CD4-positive, alpha-beta T cell (primary cell): ENCODE results near the gene CTDSP2. TPM values are rescaled to one million over a fixed set of nuclear protein-coding genes. Genes with fewer than 3 reads are reported as not detected.

Source experiments
- ATAC-seq: fragments of 200-7000 bp; cut with Tn5 transposase; one replicate; pipeline ENCODE4 v1.10.0; 2022; ENCODE audit warnings: mild to moderate bottlenecking; ENCODE audit not compliant: poor library complexity
- CTCF ChIA-PET: fragments of 350-600 bp; sonication (Branson Sonifier 250); formaldehyde crosslinking; loops from one replicate; lab custom pipeline; 2021; ENCODE audit warnings: antibody characterized with exemption, inconsistent platforms; lab: Charles Lee
- POLR2A ChIA-PET: fragments of 350-600 bp; sonication (Branson Sonifier 250); formaldehyde crosslinking; loops from one replicate; lab custom pipeline; 2021; ENCODE audit warnings: antibody characterized with exemption, inconsistent platforms; lab: Charles Lee
- DNase-seq, 14 experiments: peaks; one replicate each; pipeline ENCODE4 v3.0.0-alpha.2; 2013 to 2020; ENCODE audit warnings: mixed read lengths in 2 of 14
- H3K27ac ChIP-seq, 2 donors: one replicate each; pipeline versions ENCODE4 v1.5.1 to v1.7.0; 2013; ENCODE audit warnings: low read length in 2 of 2, low read depth in 1 of 2, mild to moderate bottlenecking in 1 of 2
- H3K27me3 ChIP-seq, 2 experiments: 1 replicate in 1 of 2; 2 replicates in 1 of 2; pipeline versions ENCODE4 v1.6.1 to v1.7.0; 2013; ENCODE audit warnings: low read length in 2 of 2, control low read depth in 1 of 2, mild to moderate bottlenecking in 1 of 2, moderate library complexity in 1 of 2; ENCODE audit not compliant: insufficient read depth in 2 of 2, control insufficient read depth in 1 of 2
- H3K36me3 ChIP-seq: one replicate; pipeline ENCODE4 v1.6.1; 2013; ENCODE audit warnings: low read length, control low read depth; ENCODE audit not compliant: insufficient read depth
- H3K4me1 ChIP-seq: one replicate; pipeline ENCODE4 v1.6.1; 2013; ENCODE audit warnings: low read length, control low read depth; ENCODE audit not compliant: insufficient read depth
- H3K4me3 ChIP-seq: one replicate; pipeline ENCODE4 v1.5.1; 2013; ENCODE audit warnings: mild to moderate bottlenecking, low read length, moderate library complexity
- H3K9me3 ChIP-seq, 2 experiments: 1 replicate in 1 of 2; 2 replicates in 1 of 2; pipeline versions ENCODE4 v1.6.1 to v1.7.0; 2013; ENCODE audit warnings: low read length in 2 of 2, mild to moderate bottlenecking in 2 of 2, control low read depth in 1 of 2, moderate library complexity in 1 of 2; ENCODE audit not compliant: control insufficient read depth in 1 of 2, insufficient read depth in 1 of 2
- H3K27ac Mint-ChIP-seq: one replicate; pipeline ENCODE4 v1.8.0; 2020; ENCODE audit warnings: mixed read lengths
- H3K27me3 Mint-ChIP-seq: one replicate; pipeline ENCODE4 v1.8.0; 2021; ENCODE audit warnings: mixed read lengths
- H3K36me3 Mint-ChIP-seq: one replicate; pipeline ENCODE4 v1.8.0; 2021; ENCODE audit warnings: low read depth, mixed read lengths
- H3K4me1 Mint-ChIP-seq: one replicate; pipeline ENCODE4 v1.8.0; 2021; ENCODE audit warnings: low read depth, mixed read lengths
- H3K4me3 Mint-ChIP-seq: one replicate; pipeline ENCODE4 v1.8.0; 2020; ENCODE audit warnings: mild to moderate bottlenecking, mixed read lengths
- H3K9me3 Mint-ChIP-seq: one replicate; pipeline ENCODE4 v1.8.0; 2020; ENCODE audit warnings: mixed read lengths
- CTCF ChIP-seq: fragments of 200-600 bp; IDR thresholded peaks from one replicate; pipeline ENCODE4 v1.8.0; 2022; ENCODE audit warnings: antibody characterized with exemption, mild to moderate bottlenecking
- intact Hi-C, 2 experiments: fragments of 100-400 bp; cut with DNase I in 1 of 2; cut with micrococcal nuclease in 1 of 2; formaldehyde crosslinking; loops; one replicate each; pipeline versions ENCODE4 v1.15.1 to v1.9.0; 2023 to 2025; cut with DNase I, micrococcal nuclease
- total RNA-seq, 174 experiments: library from RNA in 2 of 174; stranded (reverse) in 2 of 174; gene quantifications; one replicate each; pipeline ENCODE4 v1.2.3 and lab custom pipeline; 2021 to 2026

The CTDSP2 gene
- total RNA-seq, 2 experiments from 2014 or later: 86.2 to 86.4 TPM

GRCh38 chr12:57781244-57781643, 65.3 kb downstream of the CTDSP2 start:
- no peaks in the 10 kb centered on the region for H3K27me3 ChIP-seq
- Mint-ChIP-seq H3K4me3 (peak overlapping the region; percentile 100), H3K36me3 (peaks cover 25% of the 10 kb centered on the region), H3K9me3 (no peaks in the 10 kb centered on the region), H3K27ac (peak overlapping the region; percentile 100), H3K4me1 (peaks cover 47% of the 10 kb centered on the region), H3K27me3 (no peaks in the 10 kb centered on the region)
- DNase-seq (peak in 4 of 14 experiments; percentile 17 to 62 (median 58)), ATAC-seq (peak; percentile 11)
- peak overlapping the region; percentile 78 to 82 for H3K27ac ChIP-seq
- no peaks in the 10 kb centered on the region for H3K9me3 ChIP-seq
- intact Hi-C loops: loop anchor here in 1 of 2 experiments (5.0 kb wide), 1 partner anchor 126 kb away; no protein-coding TSS in a partner anchor
- H3K36me3 ChIP-seq: peaks cover 11% of the 10 kb centered on the region
- H3K4me1 ChIP-seq: peaks cover 58% of the 10 kb centered on the region
- ChIA-PET POLR2A (interaction anchor here (0.9 to 2.8 kb wide), 14 partner anchors 9 to 160 kb away, joined by 3 to 15 read pairs (median 4); partner anchors contain the start of genes ATP23, CTDSP2, CYP27B1 and EEF1AKMT3), CTCF (interaction anchor here (1.2 to 2.8 kb wide), 4 partner anchors 9 to 124 kb away, joined by 3 to 20 read pairs (median 4); partner anchors contain the start of genes EEF1AKMT3 and METTL1)
- no peak overlapping the region for H3K4me3 ChIP-seq
- no peak for TF ChIP-seq CTCF

GRCh38 chr12:57780284-57780897, 66.1 kb downstream of the CTDSP2 start:
- intact Hi-C loops: loop anchor here in 1 of 2 experiments (1.0 to 5.0 kb wide), 2 partner anchors 23 to 127 kb away; no protein-coding TSS in a partner anchor

More at GRCh38 chr12:57780284-57780897, 66.1 kb downstream of the CTDSP2 start:
- POLR2A ChIA-PET: interaction anchor here (1.1 to 2.0 kb wide), 3 partner anchors 8 to 24 kb away, joined by 3 to 15 read pairs (median 10); partner anchors contain the start of genes EEF1AKMT3 and METTL1
- ATAC-seq (no peak), DNase-seq (no peak)
- H3K4me3 ChIP-seq: no peak overlapping the region
- H3K27ac Mint-ChIP-seq: peak overlapping the region; percentile 100
- H3K36me3 Mint-ChIP-seq: peaks cover 16% of the 10 kb centered on the region
- H3K4me1 Mint-ChIP-seq: peaks cover 47% of the 10 kb centered on the region
- no peaks in the 10 kb centered on the region for H3K9me3 Mint-ChIP-seq
- TF ChIP-seq CTCF: no peak
- peaks cover 2% of the 10 kb centered on the region for H3K36me3 ChIP-seq
- CTCF ChIA-PET: interaction anchor here (1.2 to 2.1 kb wide), 3 partner anchors 8 to 125 kb away, joined by 3 to 6 read pairs (median 3); partner anchors contain the start of genes EEF1AKMT3 and METTL1
- peak overlapping the region; percentile 12 for H3K4me3 Mint-ChIP-seq
- peak overlapping the region; percentile 78 to 82 for H3K27ac ChIP-seq
- H3K9me3 ChIP-seq: no peaks in the 10 kb centered on the region
- peaks cover 58% of the 10 kb centered on the region for H3K4me1 ChIP-seq
- no peaks in the 10 kb centered on the region for H3K27me3 ChIP-seq
- no peaks in the 10 kb centered on the region for H3K27me3 Mint-ChIP-seq
